COR-L47 (cell line): ENCODE results near the gene TCTN3.
"Not testable (repeated sequence)": the region's sequence is repeated elsewhere in the genome, so short reads cannot be mapped to it uniquely, and the experiment has no call there.

Source experiments
- DNase-seq: peaks from one replicate; lab custom pipeline; 2025; lab: John Stamatoyannopoulos, UW

The TCTN3 gene

DNA sequence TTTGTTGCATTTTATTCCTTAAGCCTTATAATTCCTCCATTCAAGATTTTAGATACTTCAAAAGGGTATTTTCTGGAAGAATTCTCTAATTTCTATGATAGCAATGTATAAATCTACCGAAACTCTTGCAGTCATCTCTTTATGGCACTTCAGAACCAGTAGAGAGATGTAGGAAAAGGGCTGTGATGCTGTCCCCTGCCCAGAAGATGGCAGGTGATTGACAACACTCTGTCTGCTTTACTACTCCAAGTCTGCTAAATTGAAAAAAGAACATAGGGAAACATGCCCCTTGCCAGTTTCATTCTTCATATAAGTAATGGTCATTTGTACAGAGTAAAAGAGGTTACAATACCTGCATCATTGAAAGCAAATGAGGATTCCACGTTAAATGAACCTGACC, 5.1 kb downstream of the TCTN3 start:
- no peak for DNase-seq

DNA sequence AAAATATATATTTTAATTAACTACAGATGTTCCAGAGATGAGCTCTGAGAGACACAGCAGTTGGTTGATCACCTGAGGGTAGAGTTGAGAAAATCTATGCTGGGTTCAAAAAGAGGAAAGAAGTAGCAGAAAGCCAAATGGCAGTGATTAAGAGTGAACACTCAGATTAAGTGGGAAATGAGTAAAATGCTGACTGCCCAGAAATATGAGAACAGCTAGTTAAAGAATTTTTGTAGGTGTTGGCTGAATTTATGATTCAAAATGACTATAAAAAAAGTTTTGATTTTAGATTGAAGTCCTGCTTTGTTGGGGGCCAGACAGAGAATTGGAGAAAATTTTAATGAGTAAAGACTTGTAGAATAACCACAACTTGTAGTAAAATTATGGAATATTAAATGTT, 9.8 kb downstream of the TCTN3 start:
- DNase-seq: no peak

DNA sequence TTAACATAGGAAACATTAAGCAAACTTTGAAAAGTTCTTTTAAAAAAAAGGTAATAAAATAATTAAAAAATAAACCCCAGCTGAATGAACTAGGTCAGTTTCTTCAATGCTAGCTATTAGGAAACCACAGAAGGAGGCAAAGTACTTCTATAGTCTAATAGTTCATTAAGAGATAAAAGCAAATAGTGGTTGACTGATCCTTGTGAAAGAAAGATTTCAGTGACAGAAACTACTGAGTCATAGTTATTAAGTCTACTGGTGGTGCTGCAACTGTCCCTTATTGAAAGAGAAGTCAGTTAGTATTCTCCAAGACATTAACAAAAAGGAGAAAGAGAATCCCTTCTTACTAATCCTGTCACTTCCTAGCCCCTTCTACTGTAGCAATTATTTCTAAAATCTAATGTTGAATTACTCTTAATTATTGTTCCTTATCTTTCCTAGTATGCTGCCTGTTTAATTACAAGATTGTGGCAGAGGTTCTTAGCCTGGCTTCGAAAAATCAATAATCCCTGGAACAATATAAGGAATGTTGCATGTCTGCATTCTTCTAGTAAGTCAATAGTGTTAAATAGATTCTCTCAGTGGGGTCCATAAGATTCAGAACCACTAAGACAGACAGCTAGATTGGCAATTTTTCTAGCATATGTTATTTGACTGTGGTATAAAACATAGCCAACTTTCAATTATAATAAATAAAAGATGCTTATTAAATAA, 18.2 kb downstream of the TCTN3 start:
- no peak for DNase-seq

DNA sequence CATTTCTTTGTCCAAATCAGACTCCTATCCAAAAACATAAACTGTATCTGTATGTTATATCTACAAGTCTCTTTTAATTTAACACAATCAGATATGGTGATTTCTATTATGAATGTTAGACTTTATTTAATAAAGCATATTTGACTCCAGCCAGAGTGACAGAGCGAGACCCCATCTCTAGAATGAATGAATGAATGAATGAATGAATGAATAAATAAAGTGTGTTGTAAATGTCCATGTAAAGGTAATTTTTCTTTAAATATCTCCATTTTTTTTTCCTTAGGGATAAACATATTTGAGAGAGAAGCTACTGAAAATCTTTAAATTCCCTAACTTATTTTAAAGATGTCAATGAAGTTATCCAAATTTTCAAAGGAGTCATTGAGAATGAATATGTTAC, 19.1 kb downstream of the TCTN3 start:
- no peak for DNase-seq

DNA sequence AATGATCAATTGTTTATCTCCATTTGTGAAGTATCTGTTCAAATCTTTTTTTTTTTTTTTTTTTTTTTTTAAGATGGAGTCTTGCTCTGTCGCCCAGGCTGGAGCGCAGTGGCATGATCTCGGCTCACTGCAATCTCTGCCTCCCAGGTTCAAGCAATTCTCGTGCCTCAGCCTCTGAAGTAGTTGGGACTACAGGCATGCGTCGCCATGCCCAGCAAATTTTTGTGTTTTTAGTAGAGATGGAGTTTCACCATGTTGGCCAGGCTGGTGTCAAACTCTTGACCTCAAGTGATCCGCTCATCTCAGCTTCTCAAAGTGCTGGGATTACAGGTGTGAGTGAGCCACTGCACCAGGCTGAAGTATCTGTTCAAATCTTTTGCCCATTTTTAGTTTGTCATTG, 21.1 kb downstream of the TCTN3 start:
- DNase-seq: not testable (repeated sequence)

DNA sequence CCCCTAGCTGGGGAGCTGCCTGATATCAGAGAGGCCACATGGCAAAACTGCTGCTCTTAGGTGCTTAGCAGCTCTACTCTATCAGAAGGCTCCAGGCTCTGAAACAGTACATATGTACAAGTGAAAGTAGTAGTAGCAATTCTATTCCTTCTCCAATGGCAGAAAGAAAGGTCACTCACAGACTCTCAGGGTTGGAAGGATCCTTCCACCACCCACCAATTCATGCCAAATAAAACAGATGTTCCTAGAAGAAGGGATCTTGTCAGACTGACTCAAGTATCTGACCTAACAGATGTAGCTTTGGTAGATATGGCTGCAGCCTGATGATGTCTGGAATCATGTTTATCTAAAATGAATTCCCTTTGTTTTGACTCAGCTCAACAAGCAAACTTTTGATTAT, 29.2 kb downstream of the TCTN3 start:
- no peak for DNase-seq

DNA sequence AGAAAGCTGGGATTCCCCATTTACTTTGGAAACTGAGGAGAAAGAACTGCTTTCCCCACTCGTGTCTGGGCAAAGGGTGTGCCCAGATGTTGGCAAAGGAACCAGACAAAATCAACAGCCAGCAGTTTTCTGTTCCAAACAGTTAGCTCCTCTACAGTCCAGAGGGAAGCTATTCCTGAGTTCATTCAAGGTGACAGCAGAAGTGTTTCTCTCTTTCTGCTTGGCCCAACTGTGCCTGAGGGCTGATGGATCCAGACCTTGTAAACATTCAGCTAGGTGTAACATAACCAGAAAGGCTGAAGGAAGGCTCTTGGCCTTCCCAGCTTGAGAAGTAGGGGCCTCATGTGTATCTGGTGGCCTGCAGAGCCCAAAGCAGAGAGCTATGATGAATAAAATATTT, 30.2 kb downstream of the TCTN3 start:
- no peak for DNase-seq

DNA sequence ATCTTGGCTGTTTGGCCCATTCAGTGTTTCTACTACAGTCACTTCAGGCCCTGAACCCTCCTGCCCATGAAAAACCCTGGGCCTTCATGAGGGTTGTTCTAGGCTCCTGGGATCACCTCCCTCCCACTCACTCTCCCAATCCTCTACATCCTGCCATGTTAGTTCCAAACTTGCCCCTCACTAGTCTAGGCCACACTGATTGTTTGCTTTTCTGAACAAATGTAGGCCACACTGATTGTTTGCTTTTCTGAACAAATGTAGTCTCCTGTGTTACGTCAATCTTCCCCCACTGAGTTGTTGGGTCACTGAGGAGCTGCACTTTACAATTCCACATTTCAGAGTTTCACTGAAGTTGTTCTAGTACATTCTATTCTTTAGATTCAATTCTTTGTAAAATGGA, 31.9 kb downstream of the TCTN3 start:
- DNase-seq: no peak

DNA sequence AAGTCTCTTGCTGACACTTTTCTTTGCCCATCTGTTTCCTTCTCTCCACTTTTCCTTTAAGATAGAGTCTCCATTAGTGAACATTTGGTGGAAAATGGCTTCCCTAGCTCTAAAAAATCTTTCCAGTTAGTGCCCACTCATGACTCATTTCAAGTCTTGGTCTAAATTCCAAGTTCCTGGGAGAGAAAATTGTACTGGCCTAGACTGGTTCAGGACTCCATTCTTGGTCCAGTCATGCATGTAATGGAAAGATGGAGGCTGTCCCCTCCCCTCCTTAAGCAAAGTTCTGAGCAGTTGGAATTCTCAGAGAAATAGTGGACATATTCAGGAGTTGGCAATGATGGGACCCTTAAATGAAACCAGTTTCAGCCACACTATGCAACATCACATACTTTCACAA, 33.4 kb downstream of the TCTN3 start:
- no peak for DNase-seq

DNA sequence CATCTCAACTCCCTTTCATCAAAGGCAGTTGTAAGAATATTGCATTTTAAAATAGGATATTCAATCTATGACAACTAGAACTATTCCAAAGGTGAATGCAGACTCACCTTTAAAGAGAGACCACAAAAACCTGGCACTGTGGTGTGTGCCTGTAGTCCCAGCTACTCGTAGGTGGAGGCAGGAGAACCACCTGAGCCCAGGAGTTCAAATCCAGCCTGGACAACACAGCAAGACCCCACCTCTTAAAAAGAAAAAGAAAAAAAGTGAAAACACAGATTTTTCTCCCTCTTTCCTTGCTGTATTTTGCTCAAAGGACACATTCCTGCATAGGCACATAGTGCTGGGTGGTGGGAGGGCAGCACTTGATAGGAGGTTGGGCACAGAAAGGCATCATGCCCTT, 36.5 kb downstream of the TCTN3 start:
- DNase-seq: no peak

DNA sequence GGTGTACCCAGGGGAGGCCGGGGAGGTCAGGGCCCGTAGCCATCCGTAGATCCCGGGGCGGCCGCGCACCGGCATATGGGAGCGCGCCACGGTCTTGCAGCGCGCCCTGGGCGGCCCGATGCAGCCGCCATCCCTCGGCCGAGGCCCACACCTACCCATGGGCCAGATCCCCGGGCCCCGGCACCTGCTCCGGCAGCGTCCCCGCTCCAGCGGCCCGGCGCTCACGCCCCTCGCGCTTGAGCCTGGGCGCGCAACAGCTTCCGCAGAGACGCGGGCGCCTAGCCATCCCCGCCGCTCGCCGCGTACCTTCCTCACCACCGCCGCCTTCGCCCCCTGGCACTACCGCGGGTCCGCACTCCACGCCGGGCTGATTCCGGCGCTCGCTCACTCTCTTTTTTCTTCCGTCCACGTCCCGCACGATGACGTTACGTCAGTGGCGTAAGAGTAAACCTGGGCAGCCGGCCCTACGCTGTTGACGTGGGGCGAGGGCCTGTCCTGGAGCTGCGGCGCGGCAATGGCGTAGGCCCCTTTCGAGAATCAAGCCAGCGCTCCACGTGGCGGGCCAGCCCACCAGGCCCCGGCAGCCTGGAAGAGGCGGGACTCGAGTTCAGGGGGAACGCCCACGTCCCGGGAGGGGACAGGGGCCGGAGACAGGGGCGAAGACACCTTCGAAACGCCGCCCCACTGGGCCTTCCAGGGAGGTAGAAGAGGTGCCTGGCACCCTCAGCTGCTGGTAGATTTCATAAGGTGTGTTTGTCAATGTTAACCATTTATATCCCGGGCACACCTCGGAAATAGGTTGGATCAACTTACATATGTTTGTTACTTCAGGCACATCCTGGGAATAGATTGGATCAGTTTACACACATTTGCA, 37.2 kb downstream of the TCTN3 start, which contains the start of gene ALDH18A1:
ALDH18A1 (minus strand) TSS at position 421 of the 874 bp plus-strand sequence. CDS start 3,334 bp downstream, outside the sequence.
- peak; percentile 35 for DNase-seq

DNA sequence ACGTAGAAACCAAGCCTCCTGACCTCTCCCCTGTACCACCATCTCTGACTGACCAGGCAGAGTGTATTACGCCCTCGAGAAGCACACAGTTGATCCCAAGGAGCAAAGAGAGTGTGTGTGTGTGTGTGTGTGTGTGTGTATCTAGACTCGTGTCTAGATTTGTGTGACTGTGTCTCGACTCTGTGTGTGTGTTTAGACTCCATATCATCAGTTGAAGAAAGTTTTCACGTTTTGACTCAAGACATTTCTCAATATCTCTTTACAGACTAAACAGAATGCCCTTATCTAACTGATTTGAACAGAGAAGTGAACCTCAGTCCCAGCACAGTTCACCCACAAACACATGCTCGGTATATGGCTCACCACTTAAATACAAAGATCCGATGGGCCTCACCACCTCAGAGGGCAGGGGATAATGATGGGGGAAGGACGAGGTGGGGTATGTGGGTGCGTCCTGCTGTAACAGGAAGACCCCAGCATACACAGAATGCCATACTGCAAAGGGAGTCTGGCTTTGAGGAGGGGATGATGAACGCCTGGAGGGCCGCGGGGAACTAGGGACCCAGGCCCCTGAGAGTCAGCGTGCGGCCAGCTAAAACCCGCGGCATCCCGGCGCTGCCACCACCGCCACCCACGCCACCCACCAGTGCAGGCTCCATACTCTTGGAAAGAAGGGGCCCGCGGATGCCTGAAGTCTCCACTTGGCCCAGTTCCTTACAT, 38.0 kb downstream of the TCTN3 start:
- no peak for DNase-seq

DNA sequence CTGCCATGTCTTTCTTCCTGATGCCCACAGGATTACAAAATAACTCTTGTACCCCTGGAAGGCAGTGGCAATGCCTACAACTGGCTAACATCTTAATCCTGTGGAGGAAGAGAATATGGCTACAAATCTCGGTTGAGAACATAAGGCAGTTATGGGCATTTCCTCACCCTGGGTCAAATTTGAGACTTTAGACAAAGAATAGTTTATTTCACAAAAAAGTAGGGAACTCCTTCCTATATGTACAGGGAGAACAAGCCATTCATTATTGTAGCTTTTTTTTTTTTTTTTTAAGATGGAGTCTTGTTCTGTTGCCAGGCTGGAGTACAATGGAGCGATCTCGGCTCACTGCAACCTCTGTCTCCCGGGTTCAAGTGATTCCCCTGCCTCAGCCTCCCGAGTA, 39.8 kb downstream of the TCTN3 start:
- no peak for DNase-seq

DNA sequence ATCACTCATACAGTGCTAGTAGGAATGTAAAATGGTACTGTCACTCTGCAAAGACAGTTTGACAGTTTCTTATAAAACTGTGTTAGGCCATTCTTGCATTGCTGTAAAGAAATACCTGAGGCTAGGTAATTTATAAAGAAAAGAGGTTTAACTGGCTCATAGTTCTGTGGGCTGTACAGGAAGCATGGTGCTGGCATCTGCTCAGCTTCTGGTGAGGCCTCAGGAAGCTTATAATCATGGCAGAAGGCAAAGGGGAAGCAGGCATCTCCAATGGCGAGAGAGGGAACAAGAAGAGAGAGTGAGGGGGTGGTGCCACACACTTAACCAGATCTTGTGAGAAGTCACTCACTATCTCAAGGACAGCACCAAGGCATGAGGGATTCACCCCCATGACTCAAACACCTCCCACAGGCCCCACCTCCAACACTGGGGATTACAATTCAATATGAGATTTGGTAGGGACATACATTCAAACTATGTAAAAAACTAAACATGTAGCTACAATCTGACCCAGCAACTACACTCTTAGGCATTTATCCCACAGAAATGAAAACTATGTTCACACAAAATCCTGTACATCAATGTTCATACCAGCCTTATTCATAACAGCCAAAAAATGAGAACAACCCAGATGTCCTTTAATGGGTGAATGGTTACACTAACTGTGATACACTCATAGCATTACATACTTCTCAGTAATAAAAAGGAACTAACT, 42.2 kb downstream of the TCTN3 start:
- no peak for DNase-seq

DNA sequence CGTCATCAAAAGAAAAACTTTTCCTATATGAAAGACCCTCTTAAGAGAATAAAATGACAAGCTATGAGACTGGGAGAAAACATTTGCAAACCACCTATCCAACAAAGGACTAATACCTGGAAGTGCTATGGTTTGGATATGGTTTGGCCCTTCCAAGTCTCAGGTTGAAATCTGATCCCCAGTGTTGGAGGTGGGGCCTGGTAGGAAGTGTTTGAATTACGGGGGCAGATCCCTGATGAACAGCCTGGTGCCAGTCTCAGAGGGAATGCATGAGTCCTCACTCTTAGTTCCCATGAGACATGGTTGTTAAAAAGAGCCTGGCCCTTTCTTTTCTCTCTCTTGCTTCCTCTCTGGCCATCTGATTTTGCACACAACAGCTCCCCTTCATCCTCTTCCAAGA, 43.5 kb downstream of the TCTN3 start:
- no peak for DNase-seq

DNA sequence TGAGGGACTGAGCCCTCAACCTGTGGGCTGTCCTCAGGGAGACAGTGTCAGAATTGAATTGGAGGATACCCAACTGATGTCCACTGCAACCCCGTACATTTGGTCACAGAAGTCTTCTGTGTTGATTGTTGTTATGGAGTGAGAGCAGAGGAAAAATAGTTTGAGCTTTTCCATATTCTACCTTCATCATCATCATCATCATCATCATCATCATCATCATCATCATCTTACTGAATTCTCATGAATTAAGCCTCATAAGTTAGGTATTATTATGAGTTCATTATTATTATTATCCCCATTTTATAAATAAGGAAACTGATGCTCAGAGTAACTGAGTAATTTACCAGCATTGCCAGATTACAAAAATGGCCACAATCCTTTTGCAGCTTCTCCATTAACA, 45.6 kb downstream of the TCTN3 start:
- no peak for DNase-seq

DNA sequence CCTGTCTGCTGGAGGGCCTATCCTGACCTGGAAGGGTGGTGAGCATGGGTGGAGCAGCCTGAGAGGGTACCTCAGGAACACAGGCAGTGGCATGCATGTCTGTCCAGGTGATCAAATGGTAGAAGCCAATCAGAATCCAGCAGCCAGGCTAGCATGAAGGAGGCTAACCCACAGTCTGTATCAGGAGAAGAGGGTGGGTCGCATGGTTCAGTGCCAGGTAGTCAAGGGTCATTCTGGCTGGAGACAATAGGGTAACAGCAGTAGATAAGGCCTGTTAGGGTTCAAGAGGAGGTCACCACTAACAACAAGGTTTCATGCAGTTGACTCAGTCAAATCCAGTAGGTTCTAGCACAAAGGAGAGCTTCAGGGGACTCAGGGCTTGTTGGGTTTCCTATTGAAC, 47.6 kb downstream of the TCTN3 start:
- DNase-seq: no peak

DNA sequence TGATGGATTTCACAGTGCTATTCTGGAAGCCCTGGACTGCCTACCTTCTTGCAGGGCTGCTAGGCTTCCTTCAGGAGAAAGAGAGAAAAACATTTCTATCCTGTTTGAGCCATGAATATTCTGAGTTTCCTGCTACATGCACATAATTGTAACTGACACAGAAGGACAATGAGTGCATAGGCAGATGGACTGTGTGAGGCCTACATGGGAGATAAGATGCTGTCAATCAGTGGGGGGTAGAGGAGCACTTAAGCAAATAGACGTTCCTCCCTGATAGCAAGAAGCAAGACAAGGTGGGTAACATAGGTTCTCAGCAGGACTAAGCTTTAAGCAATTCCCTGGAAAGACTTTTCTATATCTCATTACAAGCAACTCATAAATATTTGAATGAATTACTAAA, 48.8 kb downstream of the TCTN3 start:
- no peak for DNase-seq

DNA sequence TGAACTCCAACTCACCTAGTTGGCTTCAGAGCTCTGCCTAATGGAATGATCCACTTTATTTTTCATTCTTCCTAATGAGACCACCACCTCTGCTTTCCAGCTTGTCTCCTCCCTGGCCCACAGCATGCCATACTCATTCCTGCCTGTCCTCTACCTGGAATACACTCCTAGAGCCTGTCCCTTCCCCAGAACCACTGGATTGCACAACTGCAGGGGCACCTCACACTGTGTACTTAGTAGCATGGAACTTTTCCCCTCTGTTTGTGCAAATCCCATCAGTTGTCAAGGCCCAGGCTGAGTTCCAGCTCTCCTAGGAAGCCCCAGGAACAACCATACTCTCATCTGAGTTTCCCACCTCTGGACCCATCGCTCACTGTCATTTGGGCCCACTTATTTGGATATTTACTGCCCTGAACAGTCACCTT, 52.8 kb downstream of the TCTN3 start:
- DNase-seq: no peak

DNA sequence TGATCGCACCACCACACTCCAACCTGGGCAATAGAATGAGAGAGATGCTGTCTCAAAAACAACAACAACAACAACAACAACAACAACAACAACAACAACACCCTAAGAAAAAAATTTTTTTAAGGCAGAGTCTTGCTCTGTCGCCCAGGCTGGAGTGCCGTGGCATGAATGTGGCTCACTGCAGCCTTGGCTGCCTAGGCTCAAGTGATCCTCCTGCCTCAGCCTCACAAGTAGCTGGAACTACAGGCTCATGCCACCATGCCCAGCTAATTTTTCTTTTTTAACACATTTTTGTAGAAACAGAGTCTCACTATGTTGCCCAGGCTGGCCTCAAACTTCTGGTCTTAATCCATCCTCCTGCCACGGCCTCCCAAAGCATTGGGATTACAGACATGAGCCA, 55.8 kb downstream of the TCTN3 start:
- no peak for DNase-seq

DNA sequence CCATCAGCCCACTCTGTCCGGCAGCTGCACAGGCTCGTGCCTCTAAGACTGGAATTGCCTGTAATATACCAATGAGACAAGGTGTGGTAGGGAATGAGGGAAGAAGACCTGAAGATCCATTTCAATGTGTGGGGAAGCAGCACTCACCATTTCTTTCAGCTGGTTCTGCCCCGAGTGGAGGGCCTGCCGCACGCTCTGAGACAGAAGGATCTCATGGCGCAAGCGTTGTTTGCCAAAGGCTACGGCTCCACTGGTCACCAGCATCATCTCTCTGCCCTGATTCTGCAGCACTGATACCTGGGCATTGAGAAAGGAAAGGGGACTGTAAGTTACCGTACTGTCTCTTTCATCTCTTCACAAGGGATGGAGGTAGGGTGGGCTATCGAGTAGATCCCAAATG, 56.6 kb downstream of the TCTN3 start:
- DNase-seq: no peak

DNA sequence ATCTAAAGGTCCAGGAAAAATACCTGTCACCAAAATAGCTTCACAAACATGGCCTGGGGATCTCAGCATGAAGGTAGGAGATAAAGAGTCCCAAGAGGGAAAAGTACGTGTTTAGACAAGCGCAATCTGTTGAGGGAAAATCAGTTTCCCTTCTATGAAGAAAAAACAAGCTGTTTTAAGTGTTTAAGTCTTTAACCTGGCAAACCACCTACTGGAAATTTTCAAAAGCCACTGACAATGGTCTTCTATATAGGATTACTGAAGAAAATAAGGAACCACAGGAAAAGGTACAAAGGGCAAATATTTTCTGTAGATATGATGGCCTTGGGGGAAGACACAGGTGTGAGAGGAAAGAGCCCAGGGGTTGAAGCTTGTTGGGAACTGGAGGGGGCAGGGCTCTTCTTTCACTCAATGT, 58.4 kb downstream of the TCTN3 start:
- no peak for DNase-seq
